ENCODE data around the gene PIRT. TPM values are rescaled to one million over a fixed set of nuclear protein-coding genes. Genes with fewer than 3 reads are reported as not detected.

The PIRT gene
- total RNA-seq, 2 donors from 2014 or later = not detected

- no peak for ATAC-seq
- Mint-ChIP-seq H3K27ac (no peak overlapping the region), H3K4me1 (ENCODE audit: low read depth in 2 of 2) (no peaks in the 10 kb centered on the region), H3K4me3 (no peak overlapping the region), H3K27me3 (peaks cover 14 to 22% of the 10 kb centered on the region in 2 donors), H3K36me3 (no peaks in the 10 kb centered on the region), H3K9me3 (no peaks in the 10 kb centered on the region)
- no peak for DNase-seq (ENCODE audit: low spot score)
Observed at GRCh38 chr17:10807704-10808128, 30.2 kb downstream of the PIRT start.

GRCh38 chr17:10806545-10807262 is 31.2 kb downstream of the PIRT start:
- no peaks in the 10 kb centered on the region for H3K4me1 Mint-ChIP-seq (ENCODE audit: low read depth in 2 of 2)
- no peak overlapping the region for H3K4me3 Mint-ChIP-seq
- DNase-seq (ENCODE audit: low spot score) = no peak
- peaks cover 11 to 15% of the 10 kb centered on the region in 2 donors for H3K27me3 Mint-ChIP-seq
- H3K36me3 Mint-ChIP-seq = no peaks in the 10 kb centered on the region
- ATAC-seq = no peak
- no peak overlapping the region for H3K27ac Mint-ChIP-seq
- H3K9me3 Mint-ChIP-seq = no peaks in the 10 kb centered on the region

GRCh38 chr17:10805911-10806310 is 32.0 kb downstream of the PIRT start:
- DNase-seq (ENCODE audit: low spot score) (no peak), ATAC-seq (no peak)
- H3K4me1 Mint-ChIP-seq (ENCODE audit: low read depth in 2 of 2) = no peaks in the 10 kb centered on the region
- no peak overlapping the region for H3K27ac Mint-ChIP-seq
- peaks cover 8 to 9% of the 10 kb centered on the region in 2 donors for H3K27me3 Mint-ChIP-seq
- H3K36me3 Mint-ChIP-seq = no peaks in the 10 kb centered on the region
- no peak overlapping the region for H3K4me3 Mint-ChIP-seq
- H3K9me3 Mint-ChIP-seq = no peaks in the 10 kb centered on the region

- Mint-ChIP-seq H3K27me3 (peaks cover 0 to 2% of the 10 kb centered on the region in 2 donors), H3K27ac (no peak overlapping the region)
Observed at GRCh38 chr17:10804546-10804945, 33.3 kb downstream of the PIRT start.

GRCh38 chr17:10803830-10804475 is 33.9 kb downstream of the PIRT start, which contains the start of gene TMEM238L:
TMEM238L (minus strand) TSS chr17:10804099; CDS start chr17:10803963, 136 bp downstream.
- H3K4me1 Mint-ChIP-seq (ENCODE audit: low read depth in 2 of 2) = no peaks in the 10 kb centered on the region
- H3K27me3 Mint-ChIP-seq = peaks cover 0 to 2% of the 10 kb centered on the region in 2 donors
- no peak for DNase-seq (ENCODE audit: low spot score)
- no peak within 1 kb of the TSS for H3K4me3 Mint-ChIP-seq
- H3K27ac Mint-ChIP-seq = no peak within 1 kb of the TSS
- ATAC-seq = no peak
- H3K36me3 Mint-ChIP-seq = no peaks in the 10 kb centered on the region
- H3K9me3 Mint-ChIP-seq = no peaks in the 10 kb centered on the region

More at GRCh38 chr17:10804546-10804945, 33.3 kb downstream of the PIRT start:
- H3K4me3 Mint-ChIP-seq = no peak overlapping the region
- ATAC-seq (no peak), DNase-seq (ENCODE audit: low spot score) (no peak)
- H3K4me1 Mint-ChIP-seq (ENCODE audit: low read depth in 2 of 2) = no peaks in the 10 kb centered on the region
- no peaks in the 10 kb centered on the region for H3K9me3 Mint-ChIP-seq
- no peaks in the 10 kb centered on the region for H3K36me3 Mint-ChIP-seq

GRCh38 chr17:10803350-10803749 is 34.5 kb downstream of the PIRT start:
- Mint-ChIP-seq H3K27me3 (peaks cover 0 to 2% of the 10 kb centered on the region in 2 donors), H3K4me1 (ENCODE audit: low read depth in 2 of 2) (no peaks in the 10 kb centered on the region), H3K27ac (no peak overlapping the region), H3K9me3 (no peaks in the 10 kb centered on the region), H3K4me3 (no peak overlapping the region), H3K36me3 (no peaks in the 10 kb centered on the region)
- DNase-seq (ENCODE audit: low spot score) (no peak), ATAC-seq (peak in 1 of 2 donors; percentile 12)

GRCh38 chr17:10802496-10803284 is 35.2 kb downstream of the PIRT start:
- Mint-ChIP-seq H3K9me3 (no peaks in the 10 kb centered on the region), H3K27me3 (peaks cover 0 to 2% of the 10 kb centered on the region in 2 donors), H3K4me1 (ENCODE audit: low read depth in 2 of 2) (no peaks in the 10 kb centered on the region), H3K27ac (no peak overlapping the region), H3K4me3 (no peak overlapping the region), H3K36me3 (no peaks in the 10 kb centered on the region)
- DNase-seq (ENCODE audit: low spot score) (no peak), ATAC-seq (no peak)

- no peak for DNase-seq (ENCODE audit: low spot score)
- no peak overlapping the region for H3K27ac Mint-ChIP-seq
- no peaks in the 10 kb centered on the region for H3K9me3 Mint-ChIP-seq
- H3K27me3 Mint-ChIP-seq = no peaks in the 10 kb centered on the region
- H3K36me3 Mint-ChIP-seq = no peaks in the 10 kb centered on the region
- no peak overlapping the region for H3K4me3 Mint-ChIP-seq
- ATAC-seq = no peak
- no peaks in the 10 kb centered on the region for H3K4me1 Mint-ChIP-seq (ENCODE audit: low read depth in 2 of 2)
Observed at GRCh38 chr17:10799407-10799806, 38.5 kb downstream of the PIRT start.

- Mint-ChIP-seq H3K27ac (no peak overlapping the region), H3K36me3 (no peaks in the 10 kb centered on the region)
Observed at GRCh38 chr17:10798910-10799309, 39.0 kb downstream of the PIRT start.

GRCh38 chr17:10798332-10798749 is 39.5 kb downstream of the PIRT start:
- no peak overlapping the region for H3K4me3 Mint-ChIP-seq
- H3K27me3 Mint-ChIP-seq = no peaks in the 10 kb centered on the region
- no peaks in the 10 kb centered on the region for H3K4me1 Mint-ChIP-seq (ENCODE audit: low read depth in 2 of 2)
- H3K36me3 Mint-ChIP-seq = no peaks in the 10 kb centered on the region
- no peak overlapping the region for H3K27ac Mint-ChIP-seq
- DNase-seq (ENCODE audit: low spot score) (no peak), ATAC-seq (no peak)
- no peaks in the 10 kb centered on the region for H3K9me3 Mint-ChIP-seq

More at GRCh38 chr17:10798910-10799309, 39.0 kb downstream of the PIRT start:
- Mint-ChIP-seq H3K9me3 (no peaks in the 10 kb centered on the region), H3K27me3 (no peaks in the 10 kb centered on the region), H3K4me1 (ENCODE audit: low read depth in 2 of 2) (no peaks in the 10 kb centered on the region), H3K4me3 (no peak overlapping the region)
- DNase-seq (ENCODE audit: low spot score) (no peak), ATAC-seq (no peak)

GRCh38 chr17:10797476-10798328 is 40.2 kb downstream of the PIRT start:
- no peak for DNase-seq (ENCODE audit: low spot score)
- no peaks in the 10 kb centered on the region for H3K9me3 Mint-ChIP-seq
- ATAC-seq = no peak
- no peaks in the 10 kb centered on the region for H3K36me3 Mint-ChIP-seq
- no peak overlapping the region for H3K27ac Mint-ChIP-seq
- no peak overlapping the region for H3K4me3 Mint-ChIP-seq
- no peaks in the 10 kb centered on the region for H3K4me1 Mint-ChIP-seq (ENCODE audit: low read depth in 2 of 2)
- H3K27me3 Mint-ChIP-seq = no peaks in the 10 kb centered on the region

- Mint-ChIP-seq H3K27ac (no peak overlapping the region), H3K27me3 (peaks cover 0 to 2% of the 10 kb centered on the region in 2 donors)
Observed at GRCh38 chr17:10793816-10794215, 44.1 kb downstream of the PIRT start.

GRCh38 chr17:10793256-10793655 is 44.6 kb downstream of the PIRT start:
- Mint-ChIP-seq H3K9me3 (no peaks in the 10 kb centered on the region), H3K27ac (no peak overlapping the region), H3K36me3 (no peaks in the 10 kb centered on the region), H3K4me1 (ENCODE audit: low read depth in 2 of 2) (no peaks in the 10 kb centered on the region), H3K4me3 (no peak overlapping the region), H3K27me3 (peaks cover 0 to 2% of the 10 kb centered on the region in 2 donors)
- ATAC-seq (no peak), DNase-seq (ENCODE audit: low spot score) (no peak)

More at GRCh38 chr17:10793816-10794215, 44.1 kb downstream of the PIRT start:
- ATAC-seq (no peak), DNase-seq (ENCODE audit: low spot score) (no peak)
- H3K9me3 Mint-ChIP-seq = no peaks in the 10 kb centered on the region
- no peaks in the 10 kb centered on the region for H3K4me1 Mint-ChIP-seq (ENCODE audit: low read depth in 2 of 2)
- no peaks in the 10 kb centered on the region for H3K36me3 Mint-ChIP-seq
- no peak overlapping the region for H3K4me3 Mint-ChIP-seq
